Uterus (tissue), 4 donors: Measurements from ENCODE around the gene CEBPZOS. TPM values are rescaled to one million over a fixed set of nuclear protein-coding genes. Genes with fewer than 3 reads are reported as not detected.
A peak's percentile ranks its signal among the peaks of the same experiment; 100 is the strongest.
"Not testable (repeated sequence)": the region's sequence is repeated elsewhere in the genome, so short reads cannot be mapped to it uniquely, and the experiment has no call there.

ENCODE experiments used
- DNase-seq, 2 donors: peaks; one replicate each; pipeline ENCODE4 v3.0.0-alpha.2; 2019 to 2020
- H3K27ac ChIP-seq, 2 donors: fragments of 200-600 bp; sonication (generic); 1 replicate in 1 of 2; 2 replicates in 1 of 2; pipeline ENCODE4 v1.5.1; 2016 to 2018
- H3K27me3 ChIP-seq, 2 donors: fragments of 200-600 bp; sonication (generic); one replicate each; pipeline ENCODE4 v1.5.1; 2018 to 2019; ENCODE audit warnings: control low read depth in 1 of 2
- H3K36me3 ChIP-seq, 2 donors: fragments of 200-600 bp; sonication (generic); one replicate each; pipeline ENCODE4 v1.5.1; 2019; ENCODE audit warnings: control low read depth in 1 of 2
- H3K4me1 ChIP-seq, 2 donors: fragments of 200-600 bp; sonication (generic); one replicate each; pipeline ENCODE4 v1.5.1; 2018 to 2019; ENCODE audit warnings: control low read depth in 1 of 2
- H3K4me3 ChIP-seq, 2 donors: fragments of 200-600 bp; sonication (generic); 1 replicate in 1 of 2; 2 replicates in 1 of 2; pipeline ENCODE4 v1.5.1; 2018 to 2019; ENCODE audit warnings: mild to moderate bottlenecking in 1 of 2
- H3K9me3 ChIP-seq, 2 donors: fragments of 200-600 bp; sonication (generic); one replicate each; pipeline ENCODE4 v1.5.1; 2019; ENCODE audit warnings: control low read depth in 1 of 2
- POLR2A ChIP-seq, 2 donors: fragments of 450-650 bp; IDR thresholded peaks; one replicate each; pipeline ENCODE4 v1.6.1; 2016; ENCODE audit warnings: antibody characterized with exemption in 2 of 2, mild to moderate bottlenecking in 1 of 2, moderate library complexity in 1 of 2
- intact Hi-C: fragments of 100-400 bp; cut with DNase I; formaldehyde crosslinking; loops from one replicate; pipeline ENCODE4 v1.15.1; 2023; ENCODE audit warnings: low total_unique reads
- total RNA-seq, 4 donors: library from RNA; depleted of rRNA in 3 of 4; stranded (reverse); fragments of >200 nt in 3 of 4; gene quantifications; one replicate each; pipeline versions ENCODE4 v1.1.0 to v1.2.4, GENCODE V29; 2014 to 2023
- TF ChIP-seq, protein P1 (sequence below), 4 experiments: fragments of 200-600 bp in 2 of 4; fragments of 450-650 bp in 2 of 4; sonication (generic) in 2 of 4; IDR thresholded peaks; one replicate each; pipeline ENCODE4 v1.5.1; 2016 to 2019; ENCODE audit warnings: antibody characterized with exemption in 4 of 4, mild to moderate bottlenecking in 2 of 4, moderate library complexity in 1 of 4
- donor health status: DM: yes; HTN: yes; CAD: no.

The CEBPZOS gene
- total RNA-seq, 4 donors from 2014 or later, result 6.2 to 49.4 (median 16.3) TPM

DNA sequence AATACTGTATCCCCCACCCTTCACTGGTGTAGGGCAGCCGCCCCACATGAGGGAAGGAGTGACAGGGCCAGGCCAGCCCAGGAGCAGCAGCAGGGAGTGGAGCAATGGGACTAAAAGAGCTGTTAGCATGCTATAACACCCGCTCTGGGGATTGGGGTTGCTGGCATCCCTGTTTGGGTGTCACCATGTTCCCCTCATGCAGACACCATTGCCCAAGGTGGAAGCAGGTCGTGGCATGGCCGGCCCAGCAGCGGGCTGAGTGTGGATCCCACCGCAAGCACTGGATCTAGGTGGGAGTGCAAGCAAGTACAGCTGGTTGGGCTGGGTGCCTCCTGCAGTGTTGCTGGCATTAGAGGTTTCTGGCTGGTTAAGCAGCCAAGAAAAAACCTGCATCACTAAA is 4.5 kb upstream of the CEBPZOS start:
- Histone ChIP-seq H3K9me3 (no peaks in the 10 kb centered on the region), H3K4me1 (no peaks in the 10 kb centered on the region), H3K27ac (no peak overlapping the region), H3K27me3 (no peaks in the 10 kb centered on the region), H3K4me3 (no peak overlapping the region), H3K36me3 (no peaks in the 10 kb centered on the region)
- no peak for TF ChIP-seq POLR2A (IDR thresholded peaks at IDR 0.05)
- TF ChIP-seq, protein P1, sequence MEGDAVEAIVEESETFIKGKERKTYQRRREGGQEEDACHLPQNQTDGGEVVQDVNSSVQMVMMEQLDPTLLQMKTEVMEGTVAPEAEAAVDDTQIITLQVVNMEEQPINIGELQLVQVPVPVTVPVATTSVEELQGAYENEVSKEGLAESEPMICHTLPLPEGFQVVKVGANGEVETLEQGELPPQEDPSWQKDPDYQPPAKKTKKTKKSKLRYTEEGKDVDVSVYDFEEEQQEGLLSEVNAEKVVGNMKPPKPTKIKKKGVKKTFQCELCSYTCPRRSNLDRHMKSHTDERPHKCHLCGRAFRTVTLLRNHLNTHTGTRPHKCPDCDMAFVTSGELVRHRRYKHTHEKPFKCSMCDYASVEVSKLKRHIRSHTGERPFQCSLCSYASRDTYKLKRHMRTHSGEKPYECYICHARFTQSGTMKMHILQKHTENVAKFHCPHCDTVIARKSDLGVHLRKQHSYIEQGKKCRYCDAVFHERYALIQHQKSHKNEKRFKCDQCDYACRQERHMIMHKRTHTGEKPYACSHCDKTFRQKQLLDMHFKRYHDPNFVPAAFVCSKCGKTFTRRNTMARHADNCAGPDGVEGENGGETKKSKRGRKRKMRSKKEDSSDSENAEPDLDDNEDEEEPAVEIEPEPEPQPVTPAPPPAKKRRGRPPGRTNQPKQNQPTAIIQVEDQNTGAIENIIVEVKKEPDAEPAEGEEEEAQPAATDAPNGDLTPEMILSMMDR (IDR thresholded peaks at IDR 0.05), result no peak
- no peak for DNase-seq
- intact Hi-C loops, result no loop called here

DNA sequence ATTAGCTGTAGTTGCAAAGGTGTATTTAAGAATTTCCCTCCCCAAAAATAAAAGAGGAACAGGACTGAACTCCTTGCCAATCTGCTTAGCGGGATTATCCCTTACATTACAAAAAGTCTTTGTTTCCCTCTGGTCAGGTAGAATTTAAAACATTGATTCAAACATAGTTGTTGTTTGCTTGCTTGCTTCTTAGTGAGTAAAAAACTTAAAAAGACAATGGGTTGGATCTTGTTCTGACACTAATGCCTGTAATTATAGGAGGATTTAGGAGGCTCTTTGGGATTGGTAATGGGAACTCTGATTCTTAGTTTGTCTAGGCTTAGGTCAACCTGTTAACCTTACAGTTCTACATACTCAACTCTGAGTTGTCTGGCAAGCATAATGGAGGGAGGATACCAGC is 3.7 kb upstream of the CEBPZOS start:
- no peak overlapping the region for H3K4me3 ChIP-seq
- H3K36me3 ChIP-seq, result no peaks in the 10 kb centered on the region
- H3K27me3 ChIP-seq, result no peaks in the 10 kb centered on the region
- no peak for DNase-seq
- H3K9me3 ChIP-seq, result no peaks in the 10 kb centered on the region
- no peak overlapping the region for H3K27ac ChIP-seq
- intact Hi-C loops, result no loop called here
- H3K4me1 ChIP-seq, result peaks cover 0 to under 1% of the 10 kb centered on the region in 2 donors
- TF ChIP-seq, protein P1 (IDR thresholded peaks at IDR 0.05), result no peak
- no peak for TF ChIP-seq POLR2A (IDR thresholded peaks at IDR 0.05)

DNA sequence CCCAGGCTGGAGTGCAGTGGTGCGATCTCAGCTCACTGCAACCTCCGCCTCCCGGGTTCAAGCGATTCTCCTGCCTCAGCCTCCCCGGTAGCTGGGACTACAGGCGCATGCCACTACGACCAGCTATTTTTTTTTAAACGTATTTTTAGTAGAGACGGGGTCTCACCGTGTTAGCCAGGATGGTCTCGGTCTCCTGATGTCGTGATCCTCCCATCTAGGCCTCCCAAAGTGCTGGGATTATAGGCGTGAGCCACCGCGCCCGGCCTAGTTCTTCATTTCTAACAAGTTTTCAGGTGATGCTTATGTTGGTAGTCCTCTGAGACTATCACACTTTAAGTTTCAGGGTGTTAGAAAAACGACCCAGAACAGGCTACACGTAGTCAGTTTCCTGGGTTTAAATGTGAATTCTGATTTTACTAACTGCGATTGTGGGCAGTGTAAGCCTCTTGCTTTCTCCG is 405 bp upstream of the CEBPZOS start:
- Histone ChIP-seq H3K4me3 (peak overlapping the region; percentile 65 to 77), H3K27ac (peak overlapping the region; percentile 85)
- H3K36me3 ChIP-seq, H3K27me3 ChIP-seq, intact Hi-C loops, H3K4me1 ChIP-seq, DNase-seq, H3K9me3 ChIP-seq: not testable (repeated sequence)

DNA sequence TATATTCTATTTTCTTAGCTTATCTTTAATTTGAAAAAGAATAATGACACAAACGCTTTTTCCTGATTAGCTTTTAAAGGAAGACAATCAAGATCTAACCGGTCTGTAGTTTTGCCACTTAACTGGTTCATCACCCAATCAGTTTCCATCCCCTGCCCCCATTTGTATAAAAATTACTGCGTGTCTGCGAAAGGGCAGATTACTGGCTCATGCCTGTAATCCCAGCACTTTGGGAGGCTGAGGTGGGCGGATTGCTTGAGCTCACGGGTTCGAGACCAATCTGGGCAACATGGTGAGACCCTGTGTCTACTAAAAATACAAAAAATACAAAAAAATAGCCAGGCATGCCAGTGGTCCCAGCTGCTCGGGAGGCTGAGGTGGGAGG is 2.4 kb downstream of the CEBPZOS start:
- Histone ChIP-seq H3K27me3 (no peaks in the 10 kb centered on the region), H3K4me3 (no peak overlapping the region), H3K27ac (no peak overlapping the region), H3K4me1 (peaks cover 0 to 6% of the 10 kb centered on the region in 2 donors), H3K9me3 (no peaks in the 10 kb centered on the region), H3K36me3 (no peaks in the 10 kb centered on the region)
- no peak for DNase-seq
- TF ChIP-seq, protein P1 (IDR thresholded peaks at IDR 0.05), result no peak
- TF ChIP-seq POLR2A (IDR thresholded peaks at IDR 0.05), result no peak
- intact Hi-C loops, result no loop called here

DNA sequence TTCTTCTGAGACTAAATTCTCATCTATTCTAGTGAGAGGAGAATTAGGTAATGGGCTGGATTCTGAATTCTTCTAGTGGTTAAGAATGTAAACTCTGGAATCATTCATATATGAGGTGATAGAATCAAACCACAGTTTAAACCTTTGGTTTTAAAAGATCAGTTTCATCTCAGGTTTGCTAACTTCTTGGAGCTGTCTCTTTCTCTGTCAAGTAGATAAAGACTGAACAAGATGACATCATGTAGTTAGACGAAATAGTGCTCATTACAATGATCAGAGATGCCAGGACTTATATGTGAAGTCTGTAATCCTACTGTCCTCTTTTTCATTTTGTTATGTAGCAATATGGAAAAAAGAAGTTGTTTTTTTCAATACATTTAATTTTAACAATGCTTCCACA is 4.9 kb downstream of the CEBPZOS start:
- Histone ChIP-seq H3K27ac (no peak overlapping the region), H3K4me1 (peaks cover 0 to 6% of the 10 kb centered on the region in 2 donors), H3K36me3 (no peaks in the 10 kb centered on the region), H3K4me3 (no peak overlapping the region), H3K9me3 (no peaks in the 10 kb centered on the region), H3K27me3 (no peaks in the 10 kb centered on the region)
- intact Hi-C loops, result no loop called here
- no peak for DNase-seq
- TF ChIP-seq POLR2A (IDR thresholded peaks at IDR 0.05), result no peak
- TF ChIP-seq, protein P1 (IDR thresholded peaks at IDR 0.05), result no peak

DNA sequence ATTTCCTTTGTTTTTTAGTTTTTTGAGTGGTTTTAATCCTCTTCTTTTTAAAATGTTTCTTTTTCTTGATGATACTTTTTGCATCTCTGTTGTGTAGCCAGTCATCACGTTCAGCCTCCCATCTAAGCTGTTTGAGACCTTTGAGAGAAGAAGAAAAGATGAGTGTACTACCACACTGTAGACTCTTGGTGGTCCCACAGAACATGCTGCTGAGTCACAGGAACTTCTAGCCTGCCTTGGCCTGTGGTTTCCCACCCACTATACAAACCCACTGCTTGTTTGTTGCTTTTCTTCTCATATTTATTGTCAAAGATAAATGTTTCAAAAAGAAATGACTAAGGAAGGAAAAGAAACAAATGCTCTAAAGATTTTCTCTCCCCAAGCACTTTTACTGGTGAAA is 5.5 kb downstream of the CEBPZOS start:
- Histone ChIP-seq H3K4me3 (no peak overlapping the region), H3K27me3 (no peaks in the 10 kb centered on the region), H3K36me3 (no peaks in the 10 kb centered on the region), H3K9me3 (no peaks in the 10 kb centered on the region), H3K27ac (no peak overlapping the region), H3K4me1 (peaks cover 0 to 6% of the 10 kb centered on the region in 2 donors)
- no peak for DNase-seq
- TF ChIP-seq, protein P1 (IDR thresholded peaks at IDR 0.05), result no peak
- no peak for TF ChIP-seq POLR2A (IDR thresholded peaks at IDR 0.05)
- intact Hi-C loops, result no loop called here
